Muscle of leg (tissue), 16 donors: ENCODE data around the gene MCHR1. TPM values are rescaled to one million over a fixed set of nuclear protein-coding genes. Genes with fewer than 3 reads are reported as not detected.

Experiments used
- DNase-seq: peaks from one replicate; pipeline ENCODE4 v3.0.0; 2013
- H3K27ac ChIP-seq: one replicate; pipeline ENCODE4 v1.5.1; 2013; ENCODE audit warnings: mild to moderate bottlenecking, low read length, control low read depth
- H3K27me3 ChIP-seq: one replicate; pipeline ENCODE4 v1.6.1; 2013; ENCODE audit warnings: low read length; ENCODE audit not compliant: control insufficient read depth, insufficient read depth
- H3K36me3 ChIP-seq: one replicate; pipeline ENCODE4 v1.6.1; 2013; ENCODE audit warnings: low read length; ENCODE audit not compliant: control insufficient read depth, insufficient read depth
- H3K4me1 ChIP-seq: one replicate; pipeline ENCODE4 v1.6.1; 2013; ENCODE audit warnings: low read length; ENCODE audit not compliant: control insufficient read depth, insufficient read depth
- H3K4me3 ChIP-seq: one replicate; pipeline ENCODE4 v1.5.1; 2013; ENCODE audit warnings: low read length, control low read depth
- H3K9me3 ChIP-seq: replicated peaks from 2 replicates; pipeline ENCODE4 v1.6.1; 2013; ENCODE audit warnings: low read depth, low read length; ENCODE audit not compliant: control insufficient read depth
- WGBS: methylation state at CpG from one replicate; pipeline ENCODE4 v1.1.5; 2013; ENCODE audit warnings: missing lambda C conversion rate; ENCODE audit not compliant: insufficient coverage; 5-methylcytosine and 5-hydroxymethylcytosine counted together
- long read RNA-seq, 11 donors: transcript quantifications; one replicate each; lab custom pipeline, GENCODE V29; 2026
- polyA plus RNA-seq, 8 donors: library from polyadenylated mRNA; unstranded; fragments of 120-200 nt; gene quantifications; one replicate each; pipeline versions ENCODE4 v1.2.1 to v1.2.3, GENCODE V29; 2013; ENCODE audit warnings: inconsistent platforms in 1 of 8, low replicate concordance in 1 of 8; ENCODE audit not compliant: insufficient read length in 8 of 8, insufficient read depth in 1 of 8
- total RNA-seq: library from RNA; stranded (reverse); fragments of 120-200 nt; gene quantifications from one replicate; pipeline ENCODE4 v1.2.4, GENCODE V29; 2013

The MCHR1 gene, protein sequence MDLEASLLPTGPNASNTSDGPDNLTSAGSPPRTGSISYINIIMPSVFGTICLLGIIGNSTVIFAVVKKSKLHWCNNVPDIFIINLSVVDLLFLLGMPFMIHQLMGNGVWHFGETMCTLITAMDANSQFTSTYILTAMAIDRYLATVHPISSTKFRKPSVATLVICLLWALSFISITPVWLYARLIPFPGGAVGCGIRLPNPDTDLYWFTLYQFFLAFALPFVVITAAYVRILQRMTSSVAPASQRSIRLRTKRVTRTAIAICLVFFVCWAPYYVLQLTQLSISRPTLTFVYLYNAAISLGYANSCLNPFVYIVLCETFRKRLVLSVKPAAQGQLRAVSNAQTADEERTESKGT
- 0.27 TPM for total RNA-seq
- under 1 TPM; 0.14 to 0.56 (median 0.25) TPM for polyA plus RNA-seq
- long read RNA-seq, donor 1, partial matches to known transcripts = 0 of 1 reads
- long read RNA-seq, donor 1, other reads (novel, unspliced or antisense) = 0 of 1 reads
- long read RNA-seq, donor 2 = 0 reads
- long read RNA-seq, donor 3 = 0 reads
- long read RNA-seq, donor 4 = 0 reads
- long read RNA-seq, donor 5 = 0 reads
- long read RNA-seq, donor 6 = 0 reads
- long read RNA-seq, donor 7 = 0 reads
- long read RNA-seq, donor 8 = 0 reads
- long read RNA-seq, donor 9 = 0 reads
- long read RNA-seq, donor 10 = 0 reads
- long read RNA-seq, donor 11 = 0 reads

DNA sequence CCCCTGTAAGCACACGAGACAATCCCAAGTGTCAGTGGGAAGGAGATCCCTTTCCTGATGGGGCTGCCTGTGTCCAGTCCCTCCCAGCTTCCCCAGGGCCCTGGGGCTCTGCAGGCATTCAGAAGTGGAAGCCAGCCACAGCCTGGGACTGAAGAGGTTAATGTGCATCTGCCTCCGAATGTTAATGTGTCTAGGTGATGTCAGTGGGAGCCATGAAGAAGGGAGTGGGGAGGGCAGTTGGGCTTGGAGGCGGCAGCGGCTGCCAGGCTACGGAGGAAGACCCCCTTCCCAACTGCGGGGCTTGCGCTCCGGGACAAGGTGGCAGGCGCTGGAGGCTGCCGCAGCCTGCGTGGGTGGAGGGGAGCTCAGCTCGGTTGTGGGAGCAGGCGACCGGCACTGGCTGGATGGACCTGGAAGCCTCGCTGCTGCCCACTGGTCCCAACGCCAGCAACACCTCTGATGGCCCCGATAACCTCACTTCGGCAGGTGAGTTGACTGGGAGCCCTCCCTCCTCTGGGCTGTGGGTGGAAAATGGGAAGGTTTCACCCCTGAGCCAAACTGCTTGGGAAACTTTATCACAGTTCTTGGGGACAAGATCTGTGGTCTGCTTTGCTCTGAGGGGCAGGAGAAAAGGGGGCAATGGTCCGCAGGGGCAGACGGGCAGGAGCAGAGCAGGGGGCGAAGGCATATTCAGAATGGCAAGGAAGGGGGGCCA is at the start of gene MCHR1:
TSS of gene MCHR1 (plus strand) at position 236 of the 715 bp plus-strand sequence. CDS start at position 405, 169 bp downstream.
- Histone ChIP-seq H3K4me3 (peak within 1 kb of the TSS; percentile 20), H3K9me3 (no peaks in the 10 kb centered on the region), H3K27ac (peak within 1 kb of the TSS; percentile 7), H3K4me1 (peaks cover 30% of the 10 kb centered on the region), H3K36me3 (no peaks in the 10 kb centered on the region), H3K27me3 (no peaks in the 10 kb centered on the region)
- WGBS = 3% methylated on average over 18 of the region's 21 CpGs
- no peak for DNase-seq

DNA sequence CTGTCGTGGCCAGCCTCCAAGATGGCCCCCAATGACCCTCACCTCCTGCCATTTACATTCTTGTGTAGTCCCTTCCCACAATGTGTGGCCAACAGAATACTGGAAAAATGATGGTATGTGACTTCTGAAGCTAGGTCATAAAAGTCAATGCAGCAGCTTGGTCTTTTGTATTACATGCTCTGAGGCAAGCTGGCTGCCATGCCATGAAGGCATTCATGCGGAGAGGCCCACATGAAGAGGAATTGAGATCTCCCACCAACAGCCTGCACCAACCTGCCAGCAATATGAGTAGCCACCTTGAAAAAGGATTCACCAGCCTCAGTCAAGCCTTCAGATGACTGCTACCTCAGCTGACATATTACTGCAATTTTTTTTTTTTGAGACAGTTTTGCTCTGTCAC is 47.4 kb upstream of the MCHR1 start:
- no peak overlapping the region for H3K4me3 ChIP-seq
- 83% methylated on average over 2 of the region's 2 CpGs for WGBS
- H3K27me3 ChIP-seq = no peaks in the 10 kb centered on the region
- no peaks in the 10 kb centered on the region for H3K36me3 ChIP-seq
- H3K9me3 ChIP-seq = no peaks in the 10 kb centered on the region
- DNase-seq = no peak
- H3K4me1 ChIP-seq = peaks cover 9% of the 10 kb centered on the region
- no peak overlapping the region for H3K27ac ChIP-seq

DNA sequence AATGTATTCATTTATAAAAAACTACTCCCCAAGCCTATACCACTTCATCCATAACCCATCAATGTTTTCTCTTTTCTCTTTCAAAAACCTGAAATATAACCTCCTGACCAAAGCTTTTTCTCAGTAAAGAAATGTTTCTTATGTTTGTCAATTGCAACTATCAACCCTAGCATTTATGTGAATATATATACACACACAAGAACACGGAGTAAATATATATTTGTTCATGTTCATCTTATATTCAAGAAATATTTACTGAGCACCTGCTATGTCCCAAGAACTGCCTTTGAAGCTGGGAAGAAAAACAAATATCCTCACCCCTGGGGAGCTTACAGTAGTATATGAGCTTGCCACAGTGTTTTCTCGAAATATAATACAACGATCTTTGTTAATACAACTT is 46.2 kb upstream of the MCHR1 start:
- Histone ChIP-seq H3K4me1 (peaks cover 14% of the 10 kb centered on the region), H3K4me3 (no peak overlapping the region), H3K36me3 (no peaks in the 10 kb centered on the region), H3K27ac (no peak overlapping the region), H3K9me3 (no peaks in the 10 kb centered on the region), H3K27me3 (no peaks in the 10 kb centered on the region)
- DNase-seq = no peak
- WGBS = no CpG with 5 or more reads among the region's 3 CpGs

DNA sequence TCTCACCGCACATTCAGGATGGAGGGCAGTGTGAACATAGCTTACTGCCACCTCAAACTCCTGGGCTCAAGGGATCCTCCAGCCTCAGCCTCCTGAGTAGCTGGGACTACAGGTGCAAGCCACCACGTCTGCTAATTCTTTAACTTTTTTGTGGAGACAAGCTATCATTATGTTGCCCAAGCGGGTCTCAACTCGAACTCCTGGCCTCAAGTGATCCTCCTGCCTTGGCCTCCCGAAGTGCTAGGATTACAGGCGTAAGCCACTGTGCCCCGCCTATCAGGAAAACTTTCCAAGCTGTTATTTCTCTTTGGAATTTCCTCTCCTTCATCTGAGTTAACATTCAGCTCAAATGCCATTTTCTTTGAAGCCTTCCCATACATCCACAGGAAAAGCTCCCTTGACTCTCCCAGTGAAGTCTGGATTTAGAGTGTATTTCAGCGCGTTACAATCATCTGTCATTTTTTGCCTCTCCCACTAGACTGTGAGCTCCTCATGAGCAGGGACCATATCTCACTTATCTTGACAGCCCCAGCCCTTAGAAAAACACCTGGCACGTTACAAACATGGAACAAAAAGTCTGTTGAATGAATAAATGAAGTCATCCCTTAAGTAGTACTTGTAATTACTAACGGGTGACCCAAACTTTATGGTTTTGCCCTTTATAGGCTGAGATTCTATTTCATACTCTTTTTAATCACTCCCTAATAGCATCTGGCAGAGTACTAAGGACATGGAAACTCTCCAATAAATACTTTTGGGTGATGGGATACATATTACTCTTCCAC is 45.0 kb upstream of the MCHR1 start:
- H3K9me3 ChIP-seq = no peaks in the 10 kb centered on the region
- H3K36me3 ChIP-seq = no peaks in the 10 kb centered on the region
- peak overlapping the region; percentile 74 for H3K27ac ChIP-seq
- no peaks in the 10 kb centered on the region for H3K27me3 ChIP-seq
- H3K4me1 ChIP-seq = peaks cover 15% of the 10 kb centered on the region
- WGBS = 74% methylated on average over 5 of the region's 11 CpGs
- peak; percentile 62 for DNase-seq
- H3K4me3 ChIP-seq = peak overlapping the region; percentile 88

DNA sequence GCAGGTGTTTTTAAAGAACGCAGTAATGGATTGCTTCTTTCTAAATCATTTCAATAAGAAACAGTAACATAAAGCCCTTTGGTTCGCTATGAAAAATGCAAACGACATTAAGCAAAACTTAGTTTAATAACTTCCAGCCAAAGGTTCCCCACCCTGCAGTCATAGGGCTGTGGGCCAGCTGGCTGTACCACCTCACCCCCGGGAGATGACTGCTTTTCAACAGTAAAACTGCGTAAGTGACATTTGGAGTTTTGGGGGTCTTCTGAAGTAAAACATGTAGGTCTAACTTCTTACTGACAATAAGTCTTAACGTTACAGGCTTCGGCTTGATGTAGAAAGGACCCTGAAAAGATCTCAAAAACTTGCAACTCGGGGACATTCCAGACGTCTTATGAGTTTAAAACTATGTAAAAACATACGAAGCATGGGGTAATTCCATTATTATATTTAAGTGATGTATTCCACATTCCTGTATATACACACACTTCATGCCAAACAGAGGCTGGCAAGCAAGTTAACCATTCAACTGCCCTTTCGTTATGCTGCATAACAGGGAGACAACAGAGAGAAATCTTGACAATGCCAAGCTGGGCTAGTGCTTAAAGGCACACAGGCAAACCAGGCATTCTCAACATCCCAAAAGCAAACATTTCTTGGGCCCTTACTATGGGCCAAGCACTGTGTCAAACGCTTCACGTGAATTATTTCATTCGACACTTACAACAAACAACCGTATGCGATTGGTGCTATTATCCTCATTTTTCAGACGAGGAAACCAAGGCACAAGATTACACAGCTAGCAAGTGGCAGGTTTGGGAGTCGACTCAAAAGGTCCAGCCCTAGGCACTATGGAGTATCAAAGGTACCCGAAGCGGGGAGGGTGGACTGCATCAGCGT is 44.0 kb upstream of the MCHR1 start:
- WGBS = 16% methylated on average over 11 of the region's 21 CpGs
- Histone ChIP-seq H3K9me3 (no peaks in the 10 kb centered on the region), H3K27me3 (no peaks in the 10 kb centered on the region), H3K4me1 (peaks cover 15% of the 10 kb centered on the region), H3K27ac (peak overlapping the region; percentile 74), H3K4me3 (peak overlapping the region; percentile 88), H3K36me3 (no peaks in the 10 kb centered on the region)
- DNase-seq = peak; percentile 78

DNA sequence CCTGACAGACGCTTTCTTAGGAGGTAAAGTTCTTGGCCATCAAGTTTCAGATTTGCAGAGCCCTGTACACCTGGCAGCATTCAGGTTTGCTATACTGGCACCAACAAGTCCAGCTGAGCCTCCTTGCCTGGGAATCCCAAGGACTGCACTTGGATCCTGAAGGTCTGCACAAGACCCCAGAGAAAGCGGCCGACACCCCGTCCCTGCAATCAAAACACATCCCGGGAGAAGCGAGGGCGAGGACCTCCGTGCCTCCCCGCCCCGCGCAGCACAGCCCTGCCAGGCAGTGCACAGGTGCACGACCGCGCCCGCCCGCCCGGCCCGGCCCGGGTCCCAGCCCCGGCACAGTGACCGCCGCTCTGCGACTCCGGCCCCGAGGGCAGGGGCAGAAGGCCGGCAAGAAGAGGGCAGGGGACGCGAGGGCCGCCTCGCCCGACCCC is 43.3 kb upstream of the MCHR1 start:
- DNase-seq = peak; percentile 35
- no peaks in the 10 kb centered on the region for H3K36me3 ChIP-seq
- H3K4me1 ChIP-seq = peaks cover 15% of the 10 kb centered on the region
- H3K27me3 ChIP-seq = no peaks in the 10 kb centered on the region
- peak overlapping the region; percentile 88 for H3K4me3 ChIP-seq
- peak overlapping the region; percentile 90 for H3K27ac ChIP-seq
- H3K9me3 ChIP-seq = no peaks in the 10 kb centered on the region
- WGBS = under 1% methylated on average over 31 of the region's 31 CpGs

DNA sequence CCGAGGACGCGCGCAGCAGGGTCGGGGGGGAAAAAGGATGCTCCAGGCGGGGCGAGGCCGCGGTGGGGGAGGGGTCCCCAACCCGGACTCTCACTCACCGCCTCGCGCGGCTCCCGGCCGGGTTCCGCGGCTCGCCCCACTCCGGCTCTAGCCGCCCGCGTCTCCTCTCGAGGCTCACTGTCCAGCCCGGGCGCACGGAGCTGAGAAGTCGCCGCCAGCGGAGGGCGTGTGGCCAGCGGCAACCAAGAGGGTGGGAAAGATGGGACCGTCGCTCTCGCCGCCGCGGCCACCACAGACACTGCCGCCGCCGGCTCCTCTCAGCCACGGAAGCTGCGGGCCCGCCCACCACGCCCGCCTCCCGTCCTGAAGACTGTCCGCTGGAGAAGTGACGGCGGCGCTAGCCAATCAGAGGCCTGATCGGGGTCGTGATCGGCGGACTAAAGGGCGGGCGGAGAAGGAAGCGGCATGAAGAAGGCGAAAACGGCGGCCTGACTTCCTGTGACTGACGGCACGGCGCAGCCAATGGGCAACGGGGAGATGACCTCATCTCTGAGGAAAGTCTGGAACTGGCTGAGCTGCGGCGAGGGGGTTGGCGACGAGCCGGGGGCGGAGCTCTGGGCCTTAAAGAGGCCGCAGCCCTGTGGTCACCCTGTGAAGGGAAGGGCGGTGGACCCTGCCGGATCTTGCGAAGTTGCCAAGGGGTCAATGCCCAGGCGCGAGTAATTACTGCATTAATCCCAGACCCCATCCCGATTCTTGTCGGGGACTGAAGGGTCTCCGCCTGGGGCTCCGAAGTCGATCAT is 42.7 kb upstream of the MCHR1 start, which contains the start of gene MRTFA:
TSS of gene MRTFA (minus strand) at position 340 of the 803 bp plus-strand sequence.
- no peaks in the 10 kb centered on the region for H3K36me3 ChIP-seq
- peak within 1 kb of the TSS; percentile 95 for H3K27ac ChIP-seq
- H3K4me3 ChIP-seq = peak within 1 kb of the TSS; percentile 88
- WGBS = under 1% methylated on average over 82 of the region's 82 CpGs
- H3K4me1 ChIP-seq = peaks cover 15% of the 10 kb centered on the region
- H3K27me3 ChIP-seq = no peaks in the 10 kb centered on the region
- DNase-seq = peak; percentile 100
- no peaks in the 10 kb centered on the region for H3K9me3 ChIP-seq

DNA sequence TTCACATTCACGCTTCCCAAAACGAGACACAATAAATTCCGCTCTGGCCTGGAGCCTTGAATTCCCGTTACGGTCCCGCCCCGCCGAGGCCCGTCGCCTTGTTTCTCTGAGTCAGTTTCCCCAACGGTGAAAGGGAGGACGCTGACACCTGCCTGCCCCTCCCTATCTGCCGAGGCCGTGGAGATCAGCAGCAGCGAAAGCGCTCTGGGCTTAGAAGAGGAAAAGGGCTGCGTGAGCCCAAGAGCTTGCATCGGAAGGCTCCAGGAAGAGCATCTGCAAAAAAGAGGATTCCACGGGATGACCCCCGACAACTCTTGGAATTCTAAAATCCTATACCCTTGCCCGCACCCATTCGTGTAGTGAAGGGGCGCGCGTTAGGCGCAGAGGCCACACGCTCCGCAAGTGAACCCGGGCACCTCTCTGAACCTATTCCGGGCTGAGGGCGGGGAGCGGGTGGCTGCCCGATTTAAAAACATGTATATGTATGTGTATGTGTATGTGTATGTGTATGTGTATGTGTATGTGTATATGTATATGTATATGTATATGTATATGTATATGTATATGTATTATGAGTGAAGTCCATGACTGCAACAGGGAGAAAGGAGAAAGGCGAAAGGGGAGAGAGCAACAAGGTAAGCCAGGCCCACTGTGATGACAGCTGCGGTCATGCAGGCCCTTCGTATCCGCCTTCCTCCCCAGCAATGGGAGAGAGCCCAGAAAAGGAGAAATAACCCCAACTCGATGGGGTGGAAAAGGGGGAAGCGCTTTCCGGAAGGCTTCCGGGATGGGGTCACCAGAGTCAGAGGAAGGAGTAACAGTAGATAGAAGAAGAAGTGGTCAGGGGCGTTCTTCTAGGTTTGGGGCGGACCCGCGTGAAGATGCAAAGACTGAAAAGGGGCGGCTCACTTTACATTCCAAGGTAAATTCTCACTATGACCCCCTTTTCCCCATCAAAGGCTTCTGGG is 41.8 kb upstream of the MCHR1 start:
- 8% methylated on average over 34 of the region's 46 CpGs for WGBS
- Histone ChIP-seq H3K27ac (peak overlapping the region; percentile 95), H3K4me1 (peaks cover 15% of the 10 kb centered on the region), H3K9me3 (no peaks in the 10 kb centered on the region), H3K36me3 (no peaks in the 10 kb centered on the region), H3K27me3 (no peaks in the 10 kb centered on the region), H3K4me3 (peak overlapping the region; percentile 82)
- DNase-seq = peak; percentile 69
